K562 (cell line): ENCODE measurements around the gene SLC39A6.

ENCODE experiments used
- HNRNPUL1 ChIP-seq: fragments of 200-400 bp; formaldehyde crosslinking; IDR thresholded peaks from 2 replicates; pipeline ENCODE4 v1.6.1; 2017; ENCODE audit warnings: low read length
- MED1 ChIP-seq: sonication (generic); formaldehyde crosslinking; IDR thresholded peaks from 2 replicates; pipeline ENCODE4 v1.8.1; 2023; ENCODE audit warnings: missing genetic modification reagents, borderline replicate concordance
- MXI1 ChIP-seq: IDR thresholded peaks from 2 replicates; pipeline ENCODE4 v1.6.1; 2011; ENCODE audit warnings: low read depth, mild to moderate bottlenecking, improper control_type of control experiment, low read length
- PCBP1 ChIP-seq: fragments of 200-400 bp; formaldehyde crosslinking; IDR thresholded peaks from 2 replicates; pipeline ENCODE4 v1.6.1; 2018; ENCODE audit warnings: mild to moderate bottlenecking, low read depth, low read length; ENCODE audit not compliant: poor library complexity, severe bottlenecking
- PTBP1 ChIP-seq: fragments of 200-400 bp; formaldehyde crosslinking; IDR thresholded peaks from 2 replicates; pipeline ENCODE4 v1.6.1; 2017; ENCODE audit warnings: low read depth, low read length
- RCOR1 ChIP-seq, 2 experiments: IDR thresholded peaks; 2 replicates each; pipeline ENCODE4 v1.6.1; 2012; ENCODE audit warnings: low read depth in 2 of 2, low read length in 2 of 2, borderline replicate concordance in 1 of 2, improper control_type of control experiment in 1 of 2
- SMARCC2 ChIP-seq: fragments of 450-650 bp; IDR thresholded peaks from 2 replicates; pipeline ENCODE4 v1.6.1; 2017; ENCODE audit warnings: antibody characterized with exemption, moderate library complexity, mild to moderate bottlenecking, low read depth
- ZC3H11A ChIP-seq: IDR thresholded peaks from 2 replicates; pipeline ENCODE4 v1.6.1; 2012; ENCODE audit warnings: low read depth, low read length, improper control_type of control experiment
- ZNF121 ChIP-seq: sonication (generic); formaldehyde crosslinking; conservative IDR thresholded peaks from 2 replicates; pipeline ENCODE4 v1.8.0; 2022; ENCODE audit warnings: missing genetic modification reagents
- TF ChIP-seq, protein P1 (sequence below): fragments of 250-450 bp; sonication (Bioruptor Pico); IDR thresholded peaks from 2 replicates; pipeline ENCODE4 v1.5.0; 2020; ENCODE audit warnings: mild to moderate bottlenecking, borderline replicate concordance
- TF ChIP-seq, protein P2 (sequence below): fragments of 150-350 bp; IDR thresholded peaks from 2 replicates; pipeline ENCODE4 v1.6.1; 2014; ENCODE audit warnings: low read depth, mild to moderate bottlenecking, low read length, borderline replicate concordance
- TF ChIP-seq, protein P3 (sequence below), 3 experiments: IDR thresholded peaks in 2 of 3; conservative IDR thresholded peaks in 1 of 3; 2 replicates each; pipeline ENCODE4 v1.5.1; 2011 to 2012; ENCODE audit warnings: low read length in 3 of 3, mild to moderate bottlenecking in 3 of 3, control low read depth in 2 of 3, improper control_type of control experiment in 1 of 3, inconsistent platforms in 1 of 3, low read depth in 1 of 3, mixed read lengths in 1 of 3, moderate library complexity in 1 of 3; ENCODE audit not compliant: insufficient read depth in 2 of 3
- TF ChIP-seq, protein P4 (sequence below): fragments of 250-450 bp; sonication (Bioruptor Pico); IDR thresholded peaks from 2 replicates; pipeline ENCODE4 v1.8.0; 2022; ENCODE audit warnings: moderate library complexity, mild to moderate bottlenecking, inconsistent platforms

DNA sequence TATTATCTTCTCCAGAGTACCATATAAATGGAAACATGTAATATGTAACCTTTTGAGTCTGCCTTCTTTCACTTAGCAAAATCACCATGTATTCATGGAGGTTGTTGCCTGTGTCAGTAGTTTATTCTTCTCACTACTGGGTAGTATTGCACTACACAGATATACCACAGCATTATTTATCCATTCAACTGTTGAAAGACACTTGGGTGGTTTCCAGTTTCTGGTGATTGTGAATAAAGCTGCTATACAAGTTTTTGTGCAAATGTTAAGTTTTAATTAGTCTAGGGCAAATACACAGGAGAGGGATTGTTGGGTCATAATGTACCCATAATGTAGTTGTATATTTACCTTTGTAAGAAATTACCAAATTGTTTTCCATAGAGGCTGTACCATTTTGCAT, 32.2 kb downstream of the SLC39A6 start:
- TF ChIP-seq SMARCC2 (no peak), RCOR1 (IDR thresholded peaks at IDR 0.05; ENCODE audit: borderline replicate concordance in 1 of 2, low read depth in 2 of 2, low read length in 2 of 2) (no peak), ZNF121 (CRISPR knock-in tag) (no peak), MXI1 (no peak), ZC3H11A (no peak), PCBP1 (no peak), MED1 (CRISPR knock-in tag) (no peak), PTBP1 (no peak), HNRNPUL1 (no peak)
- TF ChIP-seq, protein P1, sequence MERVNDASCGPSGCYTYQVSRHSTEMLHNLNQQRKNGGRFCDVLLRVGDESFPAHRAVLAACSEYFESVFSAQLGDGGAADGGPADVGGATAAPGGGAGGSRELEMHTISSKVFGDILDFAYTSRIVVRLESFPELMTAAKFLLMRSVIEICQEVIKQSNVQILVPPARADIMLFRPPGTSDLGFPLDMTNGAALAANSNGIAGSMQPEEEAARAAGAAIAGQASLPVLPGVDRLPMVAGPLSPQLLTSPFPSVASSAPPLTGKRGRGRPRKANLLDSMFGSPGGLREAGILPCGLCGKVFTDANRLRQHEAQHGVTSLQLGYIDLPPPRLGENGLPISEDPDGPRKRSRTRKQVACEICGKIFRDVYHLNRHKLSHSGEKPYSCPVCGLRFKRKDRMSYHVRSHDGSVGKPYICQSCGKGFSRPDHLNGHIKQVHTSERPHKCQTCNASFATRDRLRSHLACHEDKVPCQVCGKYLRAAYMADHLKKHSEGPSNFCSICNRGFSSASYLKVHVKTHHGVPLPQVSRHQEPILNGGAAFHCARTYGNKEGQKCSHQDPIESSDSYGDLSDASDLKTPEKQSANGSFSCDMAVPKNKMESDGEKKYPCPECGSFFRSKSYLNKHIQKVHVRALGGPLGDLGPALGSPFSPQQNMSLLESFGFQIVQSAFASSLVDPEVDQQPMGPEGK (CRISPR knock-in tag) = no peak
- TF ChIP-seq, protein P2, sequence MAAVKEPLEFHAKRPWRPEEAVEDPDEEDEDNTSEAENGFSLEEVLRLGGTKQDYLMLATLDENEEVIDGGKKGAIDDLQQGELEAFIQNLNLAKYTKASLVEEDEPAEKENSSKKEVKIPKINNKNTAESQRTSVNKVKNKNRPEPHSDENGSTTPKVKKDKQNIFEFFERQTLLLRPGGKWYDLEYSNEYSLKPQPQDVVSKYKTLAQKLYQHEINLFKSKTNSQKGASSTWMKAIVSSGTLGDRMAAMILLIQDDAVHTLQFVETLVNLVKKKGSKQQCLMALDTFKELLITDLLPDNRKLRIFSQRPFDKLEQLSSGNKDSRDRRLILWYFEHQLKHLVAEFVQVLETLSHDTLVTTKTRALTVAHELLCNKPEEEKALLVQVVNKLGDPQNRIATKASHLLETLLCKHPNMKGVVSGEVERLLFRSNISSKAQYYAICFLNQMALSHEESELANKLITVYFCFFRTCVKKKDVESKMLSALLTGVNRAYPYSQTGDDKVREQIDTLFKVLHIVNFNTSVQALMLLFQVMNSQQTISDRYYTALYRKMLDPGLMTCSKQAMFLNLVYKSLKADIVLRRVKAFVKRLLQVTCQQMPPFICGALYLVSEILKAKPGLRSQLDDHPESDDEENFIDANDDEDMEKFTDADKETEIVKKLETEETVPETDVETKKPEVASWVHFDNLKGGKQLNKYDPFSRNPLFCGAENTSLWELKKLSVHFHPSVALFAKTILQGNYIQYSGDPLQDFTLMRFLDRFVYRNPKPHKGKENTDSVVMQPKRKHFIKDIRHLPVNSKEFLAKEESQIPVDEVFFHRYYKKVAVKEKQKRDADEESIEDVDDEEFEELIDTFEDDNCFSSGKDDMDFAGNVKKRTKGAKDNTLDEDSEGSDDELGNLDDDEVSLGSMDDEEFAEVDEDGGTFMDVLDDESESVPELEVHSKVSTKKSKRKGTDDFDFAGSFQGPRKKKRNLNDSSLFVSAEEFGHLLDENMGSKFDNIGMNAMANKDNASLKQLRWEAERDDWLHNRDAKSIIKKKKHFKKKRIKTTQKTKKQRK = no peak
- TF ChIP-seq, protein P3, sequence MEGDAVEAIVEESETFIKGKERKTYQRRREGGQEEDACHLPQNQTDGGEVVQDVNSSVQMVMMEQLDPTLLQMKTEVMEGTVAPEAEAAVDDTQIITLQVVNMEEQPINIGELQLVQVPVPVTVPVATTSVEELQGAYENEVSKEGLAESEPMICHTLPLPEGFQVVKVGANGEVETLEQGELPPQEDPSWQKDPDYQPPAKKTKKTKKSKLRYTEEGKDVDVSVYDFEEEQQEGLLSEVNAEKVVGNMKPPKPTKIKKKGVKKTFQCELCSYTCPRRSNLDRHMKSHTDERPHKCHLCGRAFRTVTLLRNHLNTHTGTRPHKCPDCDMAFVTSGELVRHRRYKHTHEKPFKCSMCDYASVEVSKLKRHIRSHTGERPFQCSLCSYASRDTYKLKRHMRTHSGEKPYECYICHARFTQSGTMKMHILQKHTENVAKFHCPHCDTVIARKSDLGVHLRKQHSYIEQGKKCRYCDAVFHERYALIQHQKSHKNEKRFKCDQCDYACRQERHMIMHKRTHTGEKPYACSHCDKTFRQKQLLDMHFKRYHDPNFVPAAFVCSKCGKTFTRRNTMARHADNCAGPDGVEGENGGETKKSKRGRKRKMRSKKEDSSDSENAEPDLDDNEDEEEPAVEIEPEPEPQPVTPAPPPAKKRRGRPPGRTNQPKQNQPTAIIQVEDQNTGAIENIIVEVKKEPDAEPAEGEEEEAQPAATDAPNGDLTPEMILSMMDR (IDR thresholded peaks at IDR 0.05 in 2 of 3, conservative IDR thresholded peaks at IDR 0.05 in 1 of 3; ENCODE audit: insufficient read depth in 2 of 3, low read depth in 1 of 3, low read length in 3 of 3) = no peak
- TF ChIP-seq, protein P4, sequence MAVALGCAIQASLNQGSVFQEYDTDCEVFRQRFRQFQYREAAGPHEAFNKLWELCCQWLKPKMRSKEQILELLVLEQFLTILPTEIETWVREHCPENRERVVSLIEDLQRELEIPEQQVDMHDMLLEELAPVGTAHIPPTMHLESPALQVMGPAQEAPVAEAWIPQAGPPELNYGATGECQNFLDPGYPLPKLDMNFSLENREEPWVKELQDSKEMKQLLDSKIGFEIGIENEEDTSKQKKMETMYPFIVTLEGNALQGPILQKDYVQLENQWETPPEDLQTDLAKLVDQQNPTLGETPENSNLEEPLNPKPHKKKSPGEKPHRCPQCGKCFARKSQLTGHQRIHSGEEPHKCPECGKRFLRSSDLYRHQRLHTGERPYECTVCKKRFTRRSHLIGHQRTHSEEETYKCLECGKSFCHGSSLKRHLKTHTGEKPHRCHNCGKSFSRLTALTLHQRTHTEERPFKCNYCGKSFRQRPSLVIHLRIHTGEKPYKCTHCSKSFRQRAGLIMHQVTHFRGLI (CRISPR knock-in tag) = no peak
